H1 (cell line): Measurements from ENCODE around the gene EML1. TPM values are rescaled to one million over a fixed set of nuclear protein-coding genes. Genes with fewer than 3 reads are reported as not detected.
A peak's percentile ranks its signal among the peaks of the same experiment; 100 is the strongest.

Experiments
- CTCF ChIA-PET: fragments of 300-600 bp; sonication (Branson Sonifier 250); formaldehyde crosslinking; loops from one replicate; lab custom pipeline; 2021; ENCODE audit not compliant: partially characterized antibody; lab: Charles Lee
- POLR2A ChIA-PET: fragments of 300-600 bp; sonication (Branson Sonifier 250); formaldehyde crosslinking; loops from one replicate; lab custom pipeline; 2021; ENCODE audit warnings: inconsistent platforms; ENCODE audit not compliant: partially characterized antibody; lab: Charles Lee
- DNase-seq, 2 experiments: peaks; one replicate each; pipeline versions ENCODE4 v3.0.0 to v3.0.0-alpha.2; 2010 to 2022; ENCODE audit warnings: low spot score in 2 of 2, low read depth in 1 of 2, mixed read lengths in 1 of 2
- FAIRE-seq: peaks from 2 replicates; lab custom pipeline; 2011; peaks lifted over from hg19 to GRCh38; lab: Jason Lieb, UNC
- H2AFZ ChIP-seq: 2 replicates; pipeline ENCODE4 v1.8.1; 2012; ENCODE audit warnings: low read length, inconsistent platforms
- H2AK5ac ChIP-seq: 2 replicates; pipeline ENCODE4 v1.6.1; 2013; ENCODE audit warnings: low read depth, low read length
- H2BK120ac ChIP-seq: replicated peaks from 2 replicates; pipeline ENCODE3; 2013; ENCODE audit warnings: low read depth, low read length, inconsistent platforms
- H2BK12ac ChIP-seq: 2 replicates; pipeline ENCODE4 v1.6.1; 2013; ENCODE audit warnings: low read depth, low read length
- H2BK15ac ChIP-seq: 2 replicates; pipeline ENCODE4 v1.6.1; 2013; ENCODE audit warnings: low read length
- H2BK20ac ChIP-seq: 2 replicates; pipeline ENCODE4 v1.6.1; 2013; ENCODE audit warnings: low read length
- H2BK5ac ChIP-seq: 2 replicates; pipeline ENCODE4 v1.6.1; 2013; ENCODE audit warnings: low read depth, low read length
- H3K14ac ChIP-seq: 2 replicates; pipeline ENCODE4 v1.6.1; 2013; ENCODE audit warnings: inconsistent platforms; ENCODE audit not compliant: insufficient read length
- H3K18ac ChIP-seq: 2 replicates; pipeline ENCODE4 v1.6.1; 2013; ENCODE audit warnings: low read length; ENCODE audit errors: extremely low read depth
- H3K23ac ChIP-seq: 2 replicates; pipeline ENCODE4 v1.6.1; 2013; ENCODE audit warnings: inconsistent platforms; ENCODE audit not compliant: insufficient read length
- H3K23me2 ChIP-seq: 2 replicates; pipeline ENCODE4 v1.6.1; 2013; ENCODE audit warnings: low read depth, low read length
- H3K27ac ChIP-seq: 2 replicates; pipeline ENCODE4 v1.6.1; 2011; ENCODE audit warnings: low read depth, low read length, inconsistent platforms
- H3K27me3 ChIP-seq, 4 experiments: replicated peaks in 1 of 4; 1 replicate in 1 of 4; 2 replicates in 3 of 4; pipeline versions ENCODE4 v1.6.1 to v1.8.1; 2011 to 2013; ENCODE audit warnings: low read length in 3 of 4, mild to moderate bottlenecking in 3 of 4, inconsistent platforms in 2 of 4, mixed read lengths in 2 of 4, moderate library complexity in 1 of 4; ENCODE audit not compliant: control insufficient read depth in 3 of 4, insufficient read depth in 3 of 4; ENCODE audit errors: extremely low read depth in 1 of 4
- H3K36me3 ChIP-seq, 4 experiments: 2 replicates each; pipeline versions ENCODE4 v1.6.1 to v1.8.1; 2011 to 2013; ENCODE audit warnings: mild to moderate bottlenecking in 4 of 4, low read length in 3 of 4, moderate library complexity in 2 of 4, control low read depth in 1 of 4, inconsistent platforms in 1 of 4; ENCODE audit not compliant: insufficient read depth in 4 of 4, control insufficient read depth in 2 of 4
- H3K4ac ChIP-seq: replicated peaks from 2 replicates; pipeline ENCODE3; 2013; ENCODE audit warnings: low read length, low read depth, mixed read lengths, inconsistent platforms; ENCODE audit not compliant: insufficient read length
- H3K4me1 ChIP-seq, 4 experiments: replicated peaks in 1 of 4; 1 replicate in 1 of 4; 2 replicates in 3 of 4; pipeline versions ENCODE4 v1.6.1 to v1.8.1; 2011 to 2013; ENCODE audit warnings: low read length in 3 of 4, inconsistent platforms in 2 of 4, mixed read lengths in 1 of 4; ENCODE audit not compliant: insufficient read depth in 4 of 4, control insufficient read depth in 3 of 4
- H3K4me2 ChIP-seq, 2 experiments: 2 replicates each; pipeline versions ENCODE4 v1.6.1 to v1.8.1; 2011 to 2013; ENCODE audit warnings: low read depth in 2 of 2, low read length in 2 of 2, control low read depth in 1 of 2, inconsistent platforms in 1 of 2, mild to moderate bottlenecking in 1 of 2; ENCODE audit not compliant: insufficient read depth in 1 of 2
- H3K4me3 ChIP-seq, 4 experiments: fragments of 200-600, 300-600 bp in 1 of 4; sonication (generic), shearing (Covaris generic), sonication (Bioruptor Twin) in 1 of 4; 2 replicates each; pipeline versions ENCODE4 v1.5.1 to v1.8.1; 2011 to 2016; ENCODE audit warnings: low read length in 4 of 4, low read depth in 3 of 4, control low read depth in 2 of 4, inconsistent platforms in 2 of 4, mild to moderate bottlenecking in 2 of 4, mixed read lengths in 1 of 4, moderate library complexity in 1 of 4; ENCODE audit not compliant: insufficient read depth in 2 of 4; ENCODE audit errors: extremely low read depth in 1 of 4
- H3K56ac ChIP-seq: replicated peaks from 2 replicates; pipeline ENCODE3; 2013; ENCODE audit warnings: low read depth, mild to moderate bottlenecking, mixed read lengths, low read length, inconsistent platforms; ENCODE audit not compliant: insufficient read length
- H3K79me1 ChIP-seq: 2 replicates; pipeline ENCODE4 v1.6.1; 2013; ENCODE audit warnings: low read depth, low read length, control low read depth
- H3K79me2 ChIP-seq, 2 experiments: 2 replicates each; pipeline versions ENCODE4 v1.6.1 to v1.8.1; 2012 to 2013; ENCODE audit warnings: low read length in 2 of 2, mild to moderate bottlenecking in 2 of 2, inconsistent platforms in 1 of 2; ENCODE audit not compliant: insufficient read depth in 2 of 2, control insufficient read depth in 1 of 2
- H3K9ac ChIP-seq, 4 experiments: replicated peaks in 1 of 4; 1 replicate in 1 of 4; 2 replicates in 3 of 4; pipeline versions ENCODE4 v1.6.1 to v1.8.1; 2011 to 2013; ENCODE audit warnings: low read depth in 3 of 4, low read length in 3 of 4, control low read depth in 2 of 4, mild to moderate bottlenecking in 2 of 4, moderate library complexity in 2 of 4, inconsistent platforms in 1 of 4; ENCODE audit errors: extremely low read depth in 1 of 4
- H3K9me3 ChIP-seq, 2 experiments: 2 replicates each; pipeline versions ENCODE4 v1.6.1 to v1.8.1; 2012 to 2013; ENCODE audit warnings: mild to moderate bottlenecking in 2 of 2, moderate library complexity in 2 of 2, control low read depth in 1 of 2, inconsistent platforms in 1 of 2, low read depth in 1 of 2, low read length in 1 of 2, mixed read lengths in 1 of 2; ENCODE audit not compliant: insufficient read depth in 2 of 2
- H4K20me1 ChIP-seq, 2 experiments: replicated peaks in 1 of 2; 2 replicates each; pipeline versions ENCODE3 to v1.8.1; 2011 to 2013; ENCODE audit warnings: inconsistent platforms in 2 of 2, low read length in 2 of 2, mild to moderate bottlenecking in 1 of 2; ENCODE audit not compliant: insufficient read depth in 2 of 2, control insufficient read depth in 1 of 2
- H4K5ac ChIP-seq: 2 replicates; pipeline ENCODE4 v1.6.1; 2013; ENCODE audit warnings: low read length, low read depth, mixed read lengths, inconsistent platforms; ENCODE audit not compliant: insufficient read length
- H4K8ac ChIP-seq: 2 replicates; pipeline ENCODE4 v1.8.0; 2013; ENCODE audit warnings: mild to moderate bottlenecking, moderate library complexity, low read length, inconsistent platforms; ENCODE audit not compliant: insufficient read depth; ENCODE audit errors: extremely low read depth
- H4K91ac ChIP-seq: replicated peaks from 2 replicates; pipeline ENCODE3; 2013; ENCODE audit warnings: low read length, mixed read lengths, inconsistent platforms; ENCODE audit not compliant: insufficient read length
- ATF2 ChIP-seq: IDR thresholded peaks from 2 replicates; pipeline ENCODE4 v1.6.1; 2012; ENCODE audit warnings: low read length, inconsistent platforms
- CEBPB ChIP-seq: IDR thresholded peaks from 2 replicates; pipeline ENCODE4 v1.6.1; 2012; ENCODE audit warnings: low read depth, low read length
- FOSL1 ChIP-seq: IDR thresholded peaks from 2 replicates; pipeline ENCODE4 v1.6.1; 2011; ENCODE audit warnings: mild to moderate bottlenecking, low read depth, low read length, moderate library complexity; ENCODE audit not compliant: insufficient read depth
- KDM1A ChIP-seq: fragments of 200-600, 300-600 bp; sonication (generic); IDR thresholded peaks from 2 replicates; pipeline ENCODE4 v1.7.1; 2016; ENCODE audit warnings: mild to moderate bottlenecking, low read length, borderline replicate concordance
- KDM5A ChIP-seq: fragments of 200-600 bp; IDR thresholded peaks from 2 replicates; pipeline ENCODE4 v1.7.1; 2012; ENCODE audit warnings: mild to moderate bottlenecking, low read length, inconsistent platforms, mixed read lengths
- MAFK ChIP-seq: IDR thresholded peaks from 2 replicates; pipeline ENCODE4 v1.6.1; 2012; ENCODE audit warnings: low read depth, mild to moderate bottlenecking, improper control_type of control experiment, low read length
- NANOG ChIP-seq: IDR thresholded peaks from 2 replicates; pipeline ENCODE4 v1.6.1; 2011; ENCODE audit warnings: low read length, low read depth, mild to moderate bottlenecking, inconsistent platforms; ENCODE audit not compliant: insufficient read depth, poor library complexity, severe bottlenecking
- POU5F1 ChIP-seq: IDR thresholded peaks from 2 replicates; pipeline ENCODE4 v1.6.1; 2011; ENCODE audit warnings: low read depth, mild to moderate bottlenecking, low read length, moderate library complexity
- RXRA ChIP-seq: IDR thresholded peaks from 2 replicates; pipeline ENCODE4 v1.6.1; 2011; ENCODE audit warnings: low read depth, mild to moderate bottlenecking, low read length, moderate library complexity; ENCODE audit not compliant: insufficient read depth
- WGBS, 2 experiments: shearing (Covaris generic) in 1 of 2; methylation state at CpG; one replicate each; pipeline versions ENCODE4 v1.1.6 to v1.1.7; 2013 to 2015; ENCODE audit warnings: low lambda C conversion rate in 2 of 2, mixed read lengths in 2 of 2, inconsistent platforms in 1 of 2, low coverage in 1 of 2, missing lambda C conversion rate in 1 of 2; ENCODE audit not compliant: insufficient replicate concordance in 2 of 2, insufficient coverage in 1 of 2, insufficient read length in 1 of 2; ENCODE audit errors: extremely low coverage in 1 of 2, missing lambda C conversion rate in 1 of 2; 5-methylcytosine and 5-hydroxymethylcytosine counted together
- polyA plus RNA-seq, 7 experiments: library from polyadenylated mRNA; depleted of rRNA in 3 of 7; stranded (reverse) in 5 of 7; unstranded in 2 of 7; fragments of >200 nt in 5 of 7; fragments of 200-250 nt in 2 of 7; gene quantifications; 1 replicate in 5 of 7; 2 replicates in 1 of 7; 4 replicates in 1 of 7; pipeline versions ENCODE4 v1.2.1 to v1.2.3, GENCODE V29; 2011 to 2013; ENCODE audit warnings: missing spikeins in 2 of 7, mixed read lengths in 2 of 7
- total RNA-seq: library from RNA; stranded (reverse); fragmentation: NEBNext Ultra II Directional; extraction: Animal tissue kit (Norgen Biotek cat#: 25700); gene quantifications from 2 replicates; pipeline ENCODE4 v1.2.1, GENCODE V29; 2021

Gene EML1
- total and polyA plus RNA-seq, 2 of the 8 experiments (the other 6 are each of a cell fraction or from before 2014, with no cell fraction given), result 11.1 to 24.7 TPM

- Histone ChIP-seq H3K14ac (no peak overlapping the region), H3K27me3 (no peaks in the 10 kb centered on the region), H3K4me1 (peaks cover 0 to 12% (median 0%) of the 10 kb centered on the region in 4 experiments; a peak in 2 of 7 replicates), H3K9me3 (peaks cover 0 to 2% of the 10 kb centered on the region in 2 experiments; a peak in 1 of 4 replicates), H3K4ac (no peak overlapping the region), H3K36me3 (no peaks in the 10 kb centered on the region), H3K4me3 (no peak overlapping the region), H3K79me2 (no peaks in the 10 kb centered on the region), H4K5ac (no peak overlapping the region), H2BK20ac (no peak overlapping the region; the same call in 1 of the 2 replicates), H3K18ac (peak overlapping the region; percentile 38; the same call in 1 of the 2 replicates), H3K9ac (no peak overlapping the region), H4K20me1 (no peaks in the 10 kb centered on the region), H2BK5ac (0 out of 2 replicates have a peak overlapping the region, but pooled peaks have one; percentile 19), H4K91ac (no peak overlapping the region), H2AK5ac (no peak overlapping the region), H2BK15ac (0 out of 2 replicates have a peak overlapping the region, but pooled peaks have one; percentile 49), H4K8ac (no peak overlapping the region), H2BK120ac (no peak overlapping the region), H3K27ac (no peak overlapping the region), H3K56ac (no peak overlapping the region), H2AFZ (no peak overlapping the region), H3K23me2 (no peaks in the 10 kb centered on the region), H3K23ac (no peak overlapping the region), H3K79me1 (no peaks in the 10 kb centered on the region), H2BK12ac (no peak overlapping the region), H3K4me2 (no peak overlapping the region)
- POLR2A ChIA-PET, result no interaction called here
- DNase-seq (no peak), FAIRE-seq (no peak)
- WGBS, 2 experiments, result 86% methylated on average over 14 of the region's 14 CpGs; no CpG with 5 or more reads in 1 of the 2 experiments
- CTCF ChIA-PET, result interaction anchor here (0.8 to 3.0 kb wide), 4 partner anchors 10 to 52 kb away, joined by 3 to 11 read pairs (median 7); partner anchors contain the start of gene EML1
- TF ChIP-seq KDM5A (no peak), ATF2 (no peak), KDM1A (no peak), POU5F1 (no peak), MAFK (no peak), RXRA (no peak), NANOG (no peak), FOSL1 (no peak), CEBPB (no peak)
Measured at GRCh38 chr14:99781853-99782610, 11.2 kb upstream of the EML1 start.
